Caco-2 (cell line): Measurements from ENCODE around the gene ADGRB2. TPM values are rescaled to one million over a fixed set of nuclear protein-coding genes. Genes with fewer than 3 reads are reported as not detected.
A peak's percentile ranks its signal among the peaks of the same experiment; 100 is the strongest.

ENCODE experiments used
- BruUV-seq: library from RNA; stranded (reverse); fragments of 400-500 nt; replicated peaks from 2 replicates; lab custom pipeline; 2021; lab: Mats Ljungman, UMichigan
- CTCF ChIA-PET: fragments of 300-600 bp; sonication (Branson Sonifier 250); formaldehyde crosslinking; loops from one replicate; lab custom pipeline; 2022; ENCODE audit warnings: antibody characterized with exemption; lab: Charles Lee
- POLR2A ChIA-PET: fragments of 300-600 bp; sonication (Branson Sonifier 250); formaldehyde crosslinking; loops from one replicate; lab custom pipeline; 2022; ENCODE audit warnings: antibody characterized with exemption; lab: Charles Lee
- DNase-seq, 2 experiments: peaks; one replicate each; pipeline versions ENCODE4 v3.0.0 to v3.0.0-alpha.2; 2020 to 2022
- H3K27me3 ChIP-seq: replicated peaks from 2 replicates; pipeline ENCODE4 v1.6.0; 2011; ENCODE audit warnings: low read length; ENCODE audit not compliant: control insufficient read depth, insufficient read depth
- H3K36me3 ChIP-seq: 2 replicates; pipeline ENCODE4 v1.5.1; 2011; ENCODE audit warnings: low read length; ENCODE audit not compliant: control insufficient read depth, insufficient read depth
- H3K4me1 ChIP-seq: fragments of 250-450 bp; sonication (Bioruptor Pico); 2 replicates; pipeline ENCODE4 v1.5.1; 2020; ENCODE audit warnings: mild to moderate bottlenecking
- H3K4me3 ChIP-seq: 2 replicates; pipeline ENCODE4 v1.5.1; 2011; ENCODE audit warnings: low read depth, mild to moderate bottlenecking, control low read depth, low read length
- H3K9me3 ChIP-seq: fragments of 250-450 bp; sonication (Bioruptor Pico); 2 replicates; pipeline ENCODE4 v1.5.1; 2020; ENCODE audit warnings: mild to moderate bottlenecking, moderate library complexity
- H3K27ac Mint-ChIP-seq: one replicate; pipeline ENCODE4 v1.8.0; 2022; ENCODE audit warnings: mixed read lengths; ENCODE audit not compliant: unreplicated experiment
- H3K27me3 Mint-ChIP-seq: one replicate; pipeline ENCODE4 v1.8.0; 2022; ENCODE audit warnings: mixed read lengths; ENCODE audit not compliant: insufficient read depth, unreplicated experiment
- H3K36me3 Mint-ChIP-seq: one replicate; pipeline ENCODE4 v1.8.0; 2022; ENCODE audit warnings: mild to moderate bottlenecking, mixed read lengths; ENCODE audit not compliant: insufficient read depth, unreplicated experiment
- H3K4me1 Mint-ChIP-seq: one replicate; pipeline ENCODE4 v1.8.0; 2022; ENCODE audit warnings: low read depth, mixed read lengths; ENCODE audit not compliant: unreplicated experiment
- H3K4me3 Mint-ChIP-seq: one replicate; pipeline ENCODE4 v1.8.0; 2022; ENCODE audit warnings: mild to moderate bottlenecking, moderate library complexity, mixed read lengths; ENCODE audit not compliant: unreplicated experiment
- H3K9me3 Mint-ChIP-seq: one replicate; pipeline ENCODE4 v1.8.0; 2022; ENCODE audit warnings: mixed read lengths; ENCODE audit not compliant: unreplicated experiment
- CTCF ChIP-seq, 2 experiments: fragments of 200-600 bp in 1 of 2; IDR thresholded peaks; 1 replicate in 1 of 2; 2 replicates in 1 of 2; pipeline versions ENCODE4 v1.5.1 to v1.8.0; 2011 to 2022; ENCODE audit warnings: antibody characterized with exemption in 1 of 2, control low read depth in 1 of 2, inconsistent platforms in 1 of 2, low read depth in 1 of 2, low read length in 1 of 2, mild to moderate bottlenecking in 1 of 2, moderate library complexity in 1 of 2; ENCODE audit not compliant: insufficient read depth in 1 of 2, severe bottlenecking in 1 of 2, unreplicated experiment in 1 of 2
- intact Hi-C: fragments of 100-400 bp; cut with micrococcal nuclease; formaldehyde crosslinking; loops from one replicate; pipeline ENCODE4 v1.10.0; 2022; ENCODE audit not compliant: unreplicated experiment
- total RNA-seq: library from RNA; stranded (reverse); gene quantifications from 2 replicates; pipeline ENCODE4 v1.2.3, GENCODE V29; 2022

Gene ADGRB2
- total RNA-seq, 1 experiment from 2014 or later: 2.2 TPM

- no TSS peak for BruUV-seq
- no peak for DNase-seq
- no peaks in the 10 kb centered on the region for H3K36me3 ChIP-seq
- H3K9me3 ChIP-seq: no peaks in the 10 kb centered on the region
- intact Hi-C loops: no loop called here
- TF ChIP-seq CTCF (IDR thresholded peaks at IDR 0.05; ENCODE audit: insufficient read depth in 1 of 2, low read depth in 1 of 2, low read length in 1 of 2, severe bottlenecking in 1 of 2, unreplicated experiment in 1 of 2): peak in 1 of 2 experiments; percentile 5
- POLR2A ChIA-PET: interaction anchor here (0.5 kb wide), 1 partner anchor 81 kb away, joined by 8 read pairs; no protein-coding TSS in a partner anchor
- no peak overlapping the region for H3K4me3 ChIP-seq
- Mint-ChIP-seq H3K27ac (no peak overlapping the region), H3K9me3 (no peaks in the 10 kb centered on the region), H3K36me3 (no peaks in the 10 kb centered on the region), H3K4me1 (no peaks in the 10 kb centered on the region), H3K4me3 (no peak overlapping the region), H3K27me3 (no peaks in the 10 kb centered on the region)
- H3K27me3 ChIP-seq: no peaks in the 10 kb centered on the region
- CTCF ChIA-PET: no interaction called here
- no peaks in the 10 kb centered on the region for H3K4me1 ChIP-seq
Measured at GRCh38 chr1:31681415-31681814, 82.7 kb downstream of the ADGRB2 start.

- TF ChIP-seq CTCF (IDR thresholded peaks at IDR 0.05; ENCODE audit: insufficient read depth in 1 of 2, low read depth in 1 of 2, low read length in 1 of 2, severe bottlenecking in 1 of 2, unreplicated experiment in 1 of 2): no peak
- intact Hi-C loops: no loop called here
- Histone ChIP-seq H3K9me3 (no peaks in the 10 kb centered on the region), H3K4me1 (no peaks in the 10 kb centered on the region), H3K36me3 (no peaks in the 10 kb centered on the region), H3K4me3 (no peak overlapping the region), H3K27me3 (no peaks in the 10 kb centered on the region)
- Mint-ChIP-seq H3K4me1 (peaks cover 7% of the 10 kb centered on the region), H3K36me3 (no peaks in the 10 kb centered on the region), H3K27me3 (no peaks in the 10 kb centered on the region), H3K9me3 (no peaks in the 10 kb centered on the region), H3K4me3 (no peak overlapping the region), H3K27ac (no peak overlapping the region)
- ChIA-PET CTCF (no interaction called here), POLR2A (no interaction called here)
- DNase-seq: no peak
- no TSS peak for BruUV-seq
Measured at GRCh38 chr1:31679676-31680230, 84.4 kb downstream of the ADGRB2 start.

- CTCF ChIA-PET: no interaction called here
Measured at GRCh38 chr1:31679091-31679490, 85.0 kb downstream of the ADGRB2 start.

More at GRCh38 chr1:31679091-31679490, 85.0 kb downstream of the ADGRB2 start:
- POLR2A ChIA-PET: no interaction called here
- Mint-ChIP-seq H3K36me3 (no peaks in the 10 kb centered on the region), H3K4me3 (no peak overlapping the region), H3K27ac (no peak overlapping the region), H3K4me1 (peaks cover 7% of the 10 kb centered on the region), H3K27me3 (no peaks in the 10 kb centered on the region), H3K9me3 (no peaks in the 10 kb centered on the region)
- no peak for TF ChIP-seq CTCF (IDR thresholded peaks at IDR 0.05; ENCODE audit: insufficient read depth in 1 of 2, low read depth in 1 of 2, low read length in 1 of 2, severe bottlenecking in 1 of 2, unreplicated experiment in 1 of 2)
- intact Hi-C loops: no loop called here
- H3K4me1 ChIP-seq: no peaks in the 10 kb centered on the region
- no peaks in the 10 kb centered on the region for H3K36me3 ChIP-seq
- no peaks in the 10 kb centered on the region for H3K9me3 ChIP-seq
- no TSS peak for BruUV-seq
- H3K27me3 ChIP-seq: no peaks in the 10 kb centered on the region
- no peak for DNase-seq
- H3K4me3 ChIP-seq: no peak overlapping the region
